ENCODE measurements around the gene GAS7.

Gene GAS7

DNA sequence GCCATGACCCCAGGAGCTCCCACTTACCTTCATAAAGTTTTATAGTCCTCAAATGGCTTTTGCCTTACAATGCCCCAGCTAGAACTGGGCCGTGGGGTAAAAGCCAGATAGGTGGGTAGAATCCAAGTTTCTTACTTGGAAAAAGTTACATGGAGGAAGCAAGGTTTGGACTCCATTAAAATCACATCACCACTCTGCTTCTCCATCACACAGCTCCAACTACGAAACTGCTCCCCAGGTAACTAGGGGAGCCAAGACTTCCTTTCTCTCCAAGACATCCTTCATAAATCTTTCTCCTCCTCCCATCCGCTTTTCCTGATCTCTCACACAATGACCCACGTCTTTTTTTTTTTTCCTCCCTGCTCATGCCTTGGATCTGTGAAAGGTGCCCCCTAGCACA, 162.5 kb downstream of the GAS7 start:
- TF ChIP-seq, protein P1, sequence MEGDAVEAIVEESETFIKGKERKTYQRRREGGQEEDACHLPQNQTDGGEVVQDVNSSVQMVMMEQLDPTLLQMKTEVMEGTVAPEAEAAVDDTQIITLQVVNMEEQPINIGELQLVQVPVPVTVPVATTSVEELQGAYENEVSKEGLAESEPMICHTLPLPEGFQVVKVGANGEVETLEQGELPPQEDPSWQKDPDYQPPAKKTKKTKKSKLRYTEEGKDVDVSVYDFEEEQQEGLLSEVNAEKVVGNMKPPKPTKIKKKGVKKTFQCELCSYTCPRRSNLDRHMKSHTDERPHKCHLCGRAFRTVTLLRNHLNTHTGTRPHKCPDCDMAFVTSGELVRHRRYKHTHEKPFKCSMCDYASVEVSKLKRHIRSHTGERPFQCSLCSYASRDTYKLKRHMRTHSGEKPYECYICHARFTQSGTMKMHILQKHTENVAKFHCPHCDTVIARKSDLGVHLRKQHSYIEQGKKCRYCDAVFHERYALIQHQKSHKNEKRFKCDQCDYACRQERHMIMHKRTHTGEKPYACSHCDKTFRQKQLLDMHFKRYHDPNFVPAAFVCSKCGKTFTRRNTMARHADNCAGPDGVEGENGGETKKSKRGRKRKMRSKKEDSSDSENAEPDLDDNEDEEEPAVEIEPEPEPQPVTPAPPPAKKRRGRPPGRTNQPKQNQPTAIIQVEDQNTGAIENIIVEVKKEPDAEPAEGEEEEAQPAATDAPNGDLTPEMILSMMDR (IDR thresholded peaks at IDR 0.05; ENCODE audit: low read depth, low read length) = no peak
- no peak overlapping the region for H3K4me3 ChIP-seq (ENCODE audit: low read depth, low read length)
- no peak for DNase-seq
- H3K27ac ChIP-seq = no peak overlapping the region
- no peaks in the 10 kb centered on the region for H3K36me3 ChIP-seq
- H3K27me3 ChIP-seq (ENCODE audit: insufficient read depth, low read depth, severe bottlenecking) = no peaks in the 10 kb centered on the region
- no peaks in the 10 kb centered on the region for H3K9me3 ChIP-seq (ENCODE audit: severe bottlenecking)

DNA sequence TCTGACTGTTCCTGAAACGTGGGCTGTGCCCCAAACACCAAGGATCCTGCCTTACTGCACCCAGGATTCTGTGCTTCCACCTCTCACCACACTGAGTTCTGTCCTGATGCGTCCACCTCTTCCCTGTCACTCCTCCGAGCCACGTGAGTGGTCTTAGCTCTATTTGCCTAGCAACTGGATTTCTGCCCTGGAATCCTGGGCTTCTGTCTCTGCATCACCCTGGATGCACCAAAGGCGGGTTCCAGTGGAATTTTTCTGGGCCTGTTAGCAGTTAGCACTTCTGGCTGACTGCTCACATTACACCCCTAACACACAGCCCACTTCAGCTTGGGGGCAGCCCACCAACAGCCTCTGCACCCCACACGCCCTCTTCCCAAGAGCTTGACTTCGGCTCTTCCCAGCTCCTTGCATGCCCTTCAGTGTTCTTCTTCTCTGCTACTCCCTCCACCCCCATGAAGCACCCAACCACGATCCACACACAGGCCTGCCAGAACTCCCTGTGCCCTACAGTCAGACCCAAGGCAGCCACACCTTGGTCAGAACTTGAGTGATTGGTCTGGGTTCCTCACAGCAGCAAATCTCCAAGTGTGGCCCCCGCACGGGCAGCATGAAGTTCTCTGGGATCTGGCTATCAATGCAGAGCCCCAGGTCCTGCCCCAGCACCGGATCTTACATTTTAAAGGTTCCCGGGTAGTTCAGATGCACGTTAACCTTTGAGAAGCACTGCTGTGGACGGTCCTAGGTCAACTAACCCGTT, 163.5 kb downstream of the GAS7 start:
- no peak overlapping the region for H3K4me3 ChIP-seq (ENCODE audit: low read depth, low read length)
- TF ChIP-seq, protein P1 (IDR thresholded peaks at IDR 0.05; ENCODE audit: low read depth, low read length) = no peak
- H3K27me3 ChIP-seq (ENCODE audit: insufficient read depth, low read depth, severe bottlenecking) = no peaks in the 10 kb centered on the region
- no peaks in the 10 kb centered on the region for H3K9me3 ChIP-seq (ENCODE audit: severe bottlenecking)
- DNase-seq = no peak
- no peak overlapping the region for H3K27ac ChIP-seq
- H3K36me3 ChIP-seq = no peaks in the 10 kb centered on the region

- no peak overlapping the region; the same call in 1 of the 2 replicates for H3K27ac ChIP-seq
- H3K27me3 ChIP-seq (ENCODE audit: insufficient read depth, low read depth, severe bottlenecking) = no peaks in the 10 kb centered on the region
- no peaks in the 10 kb centered on the region for H3K36me3 ChIP-seq
- TF ChIP-seq, protein P1 (IDR thresholded peaks at IDR 0.05; ENCODE audit: low read depth, low read length) = no peak
- no peak for DNase-seq
- H3K9me3 ChIP-seq (ENCODE audit: severe bottlenecking) = no peaks in the 10 kb centered on the region
- H3K4me3 ChIP-seq (ENCODE audit: low read depth, low read length) = no peak overlapping the region
These were observed 164.4 kb downstream of the GAS7 start for GRCh38 chr17:10033959-10034358.

DNA sequence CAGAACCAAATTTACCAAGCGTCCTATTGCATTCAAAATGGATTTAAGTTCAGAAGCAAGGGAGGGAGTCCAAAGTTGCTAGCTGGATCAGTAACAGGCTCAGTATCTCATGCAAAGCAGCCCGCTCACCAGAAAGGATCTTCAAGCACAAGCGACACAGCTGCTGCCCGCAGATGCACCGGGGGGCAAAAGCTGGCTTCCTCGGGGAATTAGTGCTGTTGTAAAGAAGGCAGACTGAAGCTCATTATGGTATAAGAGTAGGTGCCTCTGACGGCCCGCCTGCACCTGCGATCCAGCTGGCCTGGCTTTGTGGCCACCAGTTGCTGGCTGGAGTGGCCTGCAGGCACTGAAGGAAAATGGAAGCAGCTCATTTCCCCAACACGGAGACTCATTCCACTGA, 165.0 kb downstream of the GAS7 start:
- Histone ChIP-seq H3K27ac (no peak overlapping the region; the same call in 1 of the 2 replicates), H3K27me3 (ENCODE audit: insufficient read depth, low read depth, severe bottlenecking) (no peaks in the 10 kb centered on the region), H3K36me3 (no peaks in the 10 kb centered on the region), H3K4me3 (ENCODE audit: low read depth, low read length) (no peak overlapping the region), H3K9me3 (ENCODE audit: severe bottlenecking) (no peaks in the 10 kb centered on the region)
- DNase-seq = peak; percentile 89
- TF ChIP-seq, protein P1 (IDR thresholded peaks at IDR 0.05; ENCODE audit: low read depth, low read length) = no peak

- DNase-seq = no peak
- H3K36me3 ChIP-seq = no peaks in the 10 kb centered on the region
- no peaks in the 10 kb centered on the region for H3K27me3 ChIP-seq (ENCODE audit: insufficient read depth, low read depth, severe bottlenecking)
- no peak overlapping the region for H3K4me3 ChIP-seq (ENCODE audit: low read depth, low read length)
- no peak overlapping the region for H3K27ac ChIP-seq
- TF ChIP-seq, protein P1 (IDR thresholded peaks at IDR 0.05; ENCODE audit: low read depth, low read length) = no peak
- H3K9me3 ChIP-seq (ENCODE audit: severe bottlenecking) = no peaks in the 10 kb centered on the region
These were observed 166.1 kb downstream of the GAS7 start for GRCh38 chr17:10032118-10032852.
